ENCODE measurements around the gene SLIT3.

SLIT3 gene

DNA sequence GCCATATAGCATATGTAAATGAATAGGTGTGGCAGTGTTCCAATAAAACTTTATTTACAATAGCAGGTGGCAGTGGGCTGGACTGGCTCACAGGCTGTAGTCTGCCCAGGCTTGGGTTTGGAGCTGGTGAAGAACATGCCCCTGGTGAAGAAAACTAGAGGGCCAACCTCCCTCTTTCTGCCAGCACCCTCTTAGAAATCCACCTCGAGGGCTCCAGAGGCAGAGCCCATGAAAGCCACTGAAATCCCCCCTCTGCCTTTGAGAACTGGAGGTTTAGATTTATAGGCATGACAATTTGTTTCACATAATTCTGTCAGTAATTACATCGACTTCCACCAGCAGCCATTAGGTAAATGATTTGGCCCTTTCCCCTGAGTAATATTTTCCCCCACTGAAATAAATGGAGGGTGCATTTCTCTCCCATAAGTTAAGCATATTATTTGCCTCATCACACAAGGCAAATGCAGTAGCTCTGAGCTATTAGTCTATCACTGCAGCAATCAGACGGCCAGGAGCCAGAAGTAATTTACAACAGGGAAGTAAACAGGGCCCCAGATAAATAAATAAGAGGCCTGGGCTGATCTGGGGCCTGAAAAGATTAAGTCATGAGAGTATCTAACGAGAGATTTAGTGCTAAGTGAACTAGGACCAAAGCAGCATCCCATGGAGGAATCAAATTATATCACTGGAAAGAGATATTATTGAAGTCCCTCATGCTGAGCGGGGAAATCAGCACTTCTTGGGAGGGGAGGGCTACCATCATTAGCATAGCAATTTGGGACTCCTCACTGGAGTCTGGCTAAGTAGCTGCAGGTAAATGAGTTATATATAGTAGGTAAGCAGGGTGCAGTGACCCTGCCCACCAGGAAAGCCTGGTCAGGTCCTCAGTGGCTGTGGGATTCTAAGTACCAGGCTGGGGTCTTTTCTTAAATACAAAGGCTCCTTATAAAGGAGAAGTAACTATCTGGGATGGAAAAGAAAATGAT lies 123.9 kb downstream of the SLIT3 start:
- Mint-ChIP-seq H3K27me3 (no peaks in the 10 kb centered on the region), H3K9me3 (no peaks in the 10 kb centered on the region), H3K36me3 (ENCODE audit: low read depth) (no peaks in the 10 kb centered on the region), H3K27ac (no peak overlapping the region), H3K4me3 (no peak overlapping the region), H3K4me1 (ENCODE audit: low read depth) (no peaks in the 10 kb centered on the region)
- intact Hi-C loops (cut with micrococcal nuclease) = no loop called here

DNA sequence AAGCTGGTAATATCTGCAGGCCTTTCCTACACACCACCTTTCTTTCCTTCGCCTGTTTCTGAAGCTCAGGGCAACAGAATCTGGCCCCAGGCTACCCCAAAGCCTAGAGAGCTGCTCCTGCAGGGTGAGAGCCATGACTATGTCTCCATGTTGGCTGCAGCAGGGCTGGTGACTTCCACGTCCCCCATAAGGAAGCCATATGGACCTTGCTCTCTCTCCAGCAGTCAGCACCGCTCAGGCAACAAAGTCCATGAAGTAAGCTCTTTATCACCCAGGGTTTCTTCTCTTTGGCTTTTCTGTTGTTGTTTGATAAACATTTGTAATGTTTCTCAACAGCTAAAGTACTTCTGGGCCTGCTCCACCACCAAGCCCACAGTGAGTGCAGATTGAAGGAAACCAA lies 125.2 kb downstream of the SLIT3 start:
- Mint-ChIP-seq H3K36me3 (ENCODE audit: low read depth) (no peaks in the 10 kb centered on the region), H3K4me3 (no peak overlapping the region), H3K27ac (no peak overlapping the region), H3K9me3 (no peaks in the 10 kb centered on the region), H3K27me3 (no peaks in the 10 kb centered on the region), H3K4me1 (ENCODE audit: low read depth) (no peaks in the 10 kb centered on the region)
- intact Hi-C loops (cut with micrococcal nuclease) = no loop called here

GRCh38 chr5:169174923-169175322 lies 126.0 kb downstream of the SLIT3 start:
- H3K36me3 Mint-ChIP-seq (ENCODE audit: low read depth) = no peaks in the 10 kb centered on the region
- H3K27ac Mint-ChIP-seq = no peak overlapping the region
- no peaks in the 10 kb centered on the region for H3K27me3 Mint-ChIP-seq
- intact Hi-C loops (cut with micrococcal nuclease) = no loop called here
- no peaks in the 10 kb centered on the region for H3K4me1 Mint-ChIP-seq (ENCODE audit: low read depth)
- H3K9me3 Mint-ChIP-seq = no peaks in the 10 kb centered on the region
- H3K4me3 Mint-ChIP-seq = no peak overlapping the region

DNA sequence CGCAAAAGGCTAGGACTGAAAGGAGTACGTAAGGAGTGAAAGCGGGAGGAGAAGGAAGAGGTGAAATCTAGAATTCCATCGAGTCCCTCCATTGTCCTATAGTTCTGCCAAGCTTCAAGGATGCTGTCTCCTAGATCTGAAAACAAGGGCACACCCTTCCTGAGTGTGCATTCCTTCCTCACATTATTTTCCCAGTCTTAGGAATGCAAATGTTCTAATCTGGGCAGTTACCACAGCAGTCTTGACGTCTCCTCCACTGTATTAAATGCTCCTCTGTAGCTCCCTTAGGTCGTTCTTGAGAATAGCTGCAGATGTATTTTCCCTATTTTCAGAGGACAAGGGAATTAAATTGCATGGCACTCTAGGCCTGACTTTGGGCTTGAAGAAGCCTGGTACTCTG lies 127.6 kb downstream of the SLIT3 start:
- no peak overlapping the region for H3K4me3 Mint-ChIP-seq
- H3K27me3 Mint-ChIP-seq = no peaks in the 10 kb centered on the region
- no peaks in the 10 kb centered on the region for H3K36me3 Mint-ChIP-seq (ENCODE audit: low read depth)
- H3K27ac Mint-ChIP-seq = no peak overlapping the region
- H3K4me1 Mint-ChIP-seq (ENCODE audit: low read depth) = no peaks in the 10 kb centered on the region
- intact Hi-C loops (cut with micrococcal nuclease) = no loop called here
- H3K9me3 Mint-ChIP-seq = no peaks in the 10 kb centered on the region

- Mint-ChIP-seq H3K4me1 (ENCODE audit: low read depth) (no peaks in the 10 kb centered on the region), H3K36me3 (ENCODE audit: low read depth) (no peaks in the 10 kb centered on the region), H3K4me3 (no peak overlapping the region), H3K27me3 (no peaks in the 10 kb centered on the region), H3K9me3 (no peaks in the 10 kb centered on the region), H3K27ac (no peak overlapping the region)
- intact Hi-C loops (cut with micrococcal nuclease) = no loop called here
Measured at GRCh38 chr5:169171515-169171914, 129.4 kb downstream of the SLIT3 start.

- H3K9me3 Mint-ChIP-seq = no peaks in the 10 kb centered on the region
- intact Hi-C loops (cut with micrococcal nuclease) = no loop called here
- no peaks in the 10 kb centered on the region for H3K36me3 Mint-ChIP-seq (ENCODE audit: low read depth)
- no peaks in the 10 kb centered on the region for H3K4me1 Mint-ChIP-seq (ENCODE audit: low read depth)
- H3K4me3 Mint-ChIP-seq = no peak overlapping the region
- no peaks in the 10 kb centered on the region for H3K27me3 Mint-ChIP-seq
- no peak overlapping the region for H3K27ac Mint-ChIP-seq
Measured at GRCh38 chr5:169169783-169170182, 131.2 kb downstream of the SLIT3 start.

DNA sequence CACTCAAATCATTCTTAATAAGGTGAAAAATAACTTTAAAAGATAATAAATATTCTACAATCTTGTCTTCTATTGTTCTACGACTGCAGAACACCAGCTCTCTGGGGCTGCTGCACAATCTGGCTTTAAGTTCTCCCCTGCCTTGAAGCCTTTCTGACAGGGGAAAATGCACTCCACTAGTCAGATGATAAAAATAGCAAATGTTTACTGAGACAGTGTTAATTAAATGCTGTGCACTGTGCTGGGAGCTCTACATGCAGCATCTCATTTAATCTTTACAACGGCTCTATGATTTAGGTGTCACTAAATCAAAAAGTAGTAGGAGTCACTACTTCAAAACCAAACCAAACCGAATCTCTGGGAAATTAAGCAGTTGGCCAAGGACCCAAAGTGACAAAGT lies 132.7 kb downstream of the SLIT3 start:
- H3K27me3 Mint-ChIP-seq = no peaks in the 10 kb centered on the region
- intact Hi-C loops (cut with micrococcal nuclease) = no loop called here
- no peak overlapping the region for H3K27ac Mint-ChIP-seq
- no peaks in the 10 kb centered on the region for H3K4me1 Mint-ChIP-seq (ENCODE audit: low read depth)
- no peaks in the 10 kb centered on the region for H3K9me3 Mint-ChIP-seq
- no peak overlapping the region for H3K4me3 Mint-ChIP-seq
- no peaks in the 10 kb centered on the region for H3K36me3 Mint-ChIP-seq (ENCODE audit: low read depth)

- H3K9me3 Mint-ChIP-seq = peaks cover 4% of the 10 kb centered on the region
- intact Hi-C loops (cut with micrococcal nuclease) = no loop called here
- H3K36me3 Mint-ChIP-seq (ENCODE audit: low read depth) = no peaks in the 10 kb centered on the region
- no peak overlapping the region for H3K4me3 Mint-ChIP-seq
- no peak overlapping the region for H3K27ac Mint-ChIP-seq
- H3K27me3 Mint-ChIP-seq = no peaks in the 10 kb centered on the region
- no peaks in the 10 kb centered on the region for H3K4me1 Mint-ChIP-seq (ENCODE audit: low read depth)
Measured at GRCh38 chr5:169166078-169166477, 134.9 kb downstream of the SLIT3 start.

DNA sequence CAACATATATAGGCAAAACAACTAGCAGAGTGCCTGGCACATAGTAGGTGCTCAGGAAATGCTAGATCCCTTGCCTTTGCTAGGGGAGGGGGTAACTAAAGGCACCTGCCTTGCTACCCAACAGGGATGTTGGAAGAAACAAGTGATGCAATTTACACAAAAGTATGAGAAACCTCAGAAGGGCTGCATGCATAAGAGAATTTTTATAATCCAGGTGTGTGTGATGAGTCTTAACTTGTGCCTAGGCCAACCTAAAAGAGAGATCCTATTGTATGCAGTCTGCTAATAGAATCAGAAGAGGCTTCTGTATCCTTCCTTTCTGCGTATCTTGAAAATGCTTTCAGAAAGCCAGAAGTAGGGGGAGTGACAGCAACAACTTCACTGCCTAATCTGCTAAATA lies 135.9 kb downstream of the SLIT3 start:
- Mint-ChIP-seq H3K4me3 (no peak overlapping the region), H3K27me3 (no peaks in the 10 kb centered on the region), H3K36me3 (ENCODE audit: low read depth) (no peaks in the 10 kb centered on the region), H3K9me3 (peaks cover 10% of the 10 kb centered on the region), H3K4me1 (ENCODE audit: low read depth) (no peaks in the 10 kb centered on the region), H3K27ac (no peak overlapping the region)
- intact Hi-C loops (cut with micrococcal nuclease) = no loop called here

DNA sequence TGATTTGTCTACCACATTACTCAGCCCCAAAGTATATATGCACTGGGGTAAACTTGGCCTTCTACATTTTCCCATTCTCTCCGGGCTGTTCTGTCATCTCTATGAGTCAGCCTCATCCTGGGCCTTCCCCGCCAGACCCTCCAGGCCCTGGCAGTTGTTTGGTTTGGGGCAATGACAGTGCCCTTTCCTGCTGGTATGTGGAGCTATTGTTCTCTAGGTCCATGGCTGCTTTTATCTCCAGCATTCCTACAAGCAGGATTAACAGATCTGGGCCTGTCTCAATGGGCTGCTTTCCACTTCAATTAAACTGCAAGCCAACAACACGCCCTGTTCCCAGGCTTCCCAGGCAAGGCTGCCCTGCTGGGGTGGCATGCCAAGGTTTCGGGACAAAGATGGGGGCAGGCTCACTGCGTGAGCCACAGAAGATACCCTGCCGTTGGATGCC lies 136.4 kb downstream of the SLIT3 start:
- H3K27ac Mint-ChIP-seq = no peak overlapping the region
- intact Hi-C loops (cut with micrococcal nuclease) = no loop called here

DNA sequence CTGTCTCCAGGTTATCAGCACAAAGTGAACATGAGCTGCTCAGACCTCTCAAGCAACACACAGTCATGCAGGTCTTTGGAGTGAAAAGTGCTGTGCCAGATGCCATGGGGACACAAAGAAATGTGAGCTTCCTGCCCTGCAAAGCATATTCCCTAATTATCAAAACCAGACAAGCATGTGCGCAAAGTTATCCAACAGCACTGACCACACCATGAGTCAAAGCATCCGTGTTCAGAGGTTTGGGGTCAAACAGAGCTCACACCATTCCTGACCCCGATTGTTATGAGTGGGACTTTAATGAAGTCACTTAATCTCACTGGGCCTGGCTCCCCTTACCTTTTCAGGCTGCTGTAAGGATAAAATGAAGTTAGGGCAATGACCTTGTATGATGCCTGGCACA lies 138.5 kb downstream of the SLIT3 start:
- intact Hi-C loops (cut with micrococcal nuclease) = no loop called here
- Mint-ChIP-seq H3K27me3 (no peaks in the 10 kb centered on the region), H3K36me3 (ENCODE audit: low read depth) (no peaks in the 10 kb centered on the region), H3K9me3 (peaks cover 34% of the 10 kb centered on the region), H3K4me1 (ENCODE audit: low read depth) (no peaks in the 10 kb centered on the region), H3K4me3 (no peak overlapping the region), H3K27ac (no peak overlapping the region)

More for the DNA sequence above, 136.4 kb downstream of the SLIT3 start:
- no peak overlapping the region for H3K4me3 Mint-ChIP-seq
- no peaks in the 10 kb centered on the region for H3K36me3 Mint-ChIP-seq (ENCODE audit: low read depth)
- H3K4me1 Mint-ChIP-seq (ENCODE audit: low read depth) = no peaks in the 10 kb centered on the region
- peaks cover 13% of the 10 kb centered on the region for H3K9me3 Mint-ChIP-seq
- H3K27me3 Mint-ChIP-seq = no peaks in the 10 kb centered on the region

- intact Hi-C loops (cut with micrococcal nuclease) = no loop called here
- no peak overlapping the region for H3K4me3 Mint-ChIP-seq
- H3K36me3 Mint-ChIP-seq (ENCODE audit: low read depth) = no peaks in the 10 kb centered on the region
- H3K27me3 Mint-ChIP-seq = no peaks in the 10 kb centered on the region
- no peaks in the 10 kb centered on the region for H3K4me1 Mint-ChIP-seq (ENCODE audit: low read depth)
- peaks cover 39% of the 10 kb centered on the region for H3K9me3 Mint-ChIP-seq
- H3K27ac Mint-ChIP-seq = no peak overlapping the region
Measured at GRCh38 chr5:169161022-169161680, 139.8 kb downstream of the SLIT3 start.

DNA sequence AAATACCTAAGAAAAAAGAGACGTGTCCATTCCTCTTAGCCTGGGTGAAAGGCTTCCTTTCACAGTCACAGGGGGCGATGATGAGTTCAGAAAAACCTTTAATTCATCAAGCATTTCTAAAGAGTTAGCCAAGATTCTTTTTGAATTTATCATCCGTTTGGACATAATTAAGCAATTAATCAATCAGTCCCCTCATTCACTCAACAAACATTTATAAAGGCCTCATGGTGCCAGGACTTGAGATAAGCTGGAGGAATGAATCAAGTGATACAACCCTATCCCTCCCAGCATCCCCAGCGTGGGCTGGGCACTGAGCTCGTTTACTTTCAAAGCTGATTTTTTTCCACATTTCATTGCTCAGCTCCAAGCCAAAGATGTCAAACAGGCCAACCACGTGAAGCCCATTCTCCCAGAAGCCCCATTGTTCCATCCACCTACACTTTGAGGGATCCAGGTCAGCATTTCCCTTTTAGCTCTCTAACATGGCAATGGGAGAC lies 140.5 kb downstream of the SLIT3 start:
- intact Hi-C loops (cut with micrococcal nuclease) = no loop called here
- Mint-ChIP-seq H3K9me3 (peaks cover 39% of the 10 kb centered on the region), H3K4me1 (ENCODE audit: low read depth) (no peaks in the 10 kb centered on the region), H3K27ac (no peak overlapping the region), H3K27me3 (no peaks in the 10 kb centered on the region), H3K4me3 (no peak overlapping the region), H3K36me3 (ENCODE audit: low read depth) (no peaks in the 10 kb centered on the region)

- H3K27me3 Mint-ChIP-seq = no peaks in the 10 kb centered on the region
- peaks cover 39% of the 10 kb centered on the region for H3K9me3 Mint-ChIP-seq
- intact Hi-C loops (cut with micrococcal nuclease) = no loop called here
- no peaks in the 10 kb centered on the region for H3K36me3 Mint-ChIP-seq (ENCODE audit: low read depth)
- H3K4me3 Mint-ChIP-seq = no peak overlapping the region
- no peak overlapping the region for H3K27ac Mint-ChIP-seq
- no peaks in the 10 kb centered on the region for H3K4me1 Mint-ChIP-seq (ENCODE audit: low read depth)
Measured at GRCh38 chr5:169158764-169159163, 142.2 kb downstream of the SLIT3 start.
